ENCODE data around the gene ALDH1A1. TPM values are rescaled to one million over a fixed set of nuclear protein-coding genes. Genes with fewer than 3 reads are reported as not detected.

Gene ALDH1A1
- total and polyA plus RNA-seq, 2 donors (not counting 3 experiments of a cell fraction or from before 2014, with no cell fraction given): 91.1 to 287 TPM

GRCh38 chr9:72991772-72992171 lies 38.9 kb upstream of the ALDH1A1 start:
- Histone ChIP-seq H3K79me2 (ENCODE audit: control insufficient read depth, insufficient read depth, low read length) (no peaks in the 10 kb centered on the region), H3K36me3 (ENCODE audit: control insufficient read depth in 2 of 2, extremely low read depth in 1 of 2, insufficient read depth in 2 of 2, low read length in 2 of 2) (no peaks in the 10 kb centered on the region), H3K9ac (replicated peaks; ENCODE audit: extremely low read depth, insufficient read depth, low read length) (no peak overlapping the region), H3K4me1 (ENCODE audit: control insufficient read depth, extremely low read depth, insufficient read depth, low read length) (peaks cover 34% of the 10 kb centered on the region), H3K9me1 (replicated peaks; ENCODE audit: control insufficient read depth, extremely low read depth, insufficient read depth, low read length) (no peaks in the 10 kb centered on the region), H3K9me3 (replicated peaks; ENCODE audit: control insufficient read depth, insufficient read depth, low read length) (no peaks in the 10 kb centered on the region), H3K4me3 (replicated peaks in 1 of 3; ENCODE audit: insufficient read depth in 1 of 3, low read depth in 1 of 3, low read length in 3 of 3) (no peak overlapping the region), H4K20me1 (replicated peaks; ENCODE audit: control insufficient read depth, extremely low read depth, insufficient read depth, low read length) (no peaks in the 10 kb centered on the region), H2AFZ (ENCODE audit: low read depth, low read length) (no peak overlapping the region), H3K27me3 (ENCODE audit: control insufficient read depth in 2 of 2, insufficient read depth in 2 of 2, low read length in 2 of 2) (no peaks in the 10 kb centered on the region), H3K27ac (ENCODE audit: insufficient read depth, low read depth, low read length) (no peak overlapping the region), H3K4me2 (ENCODE audit: insufficient read depth, low read length) (no peak overlapping the region)
- BruUV-seq (replicated peaks): no TSS peak
- ChIA-PET CTCF (interaction anchor here (1.7 kb wide), 1 partner anchor 20 kb away, joined by 4 read pairs; no protein-coding TSS in a partner anchor), POLR2A (no interaction called here)
- intact Hi-C loops (cut with micrococcal nuclease): no loop called here
- no peak for TF ChIP-seq CTCF (IDR thresholded peaks at IDR 0.05; ENCODE audit: extremely low read depth in 1 of 2, insufficient read depth in 1 of 2, low read depth in 1 of 2, low read length in 2 of 2)
- TF ChIP-seq JUN (IDR thresholded peaks at IDR 0.05; ENCODE audit: borderline replicate concordance, insufficient read depth, insufficient read length, low read depth): no peak
- TF ChIP-seq POLR2AphosphoS5 (IDR thresholded peaks at IDR 0.05; ENCODE audit: insufficient read depth, low read depth, low read length): no peak
- no peak for TF ChIP-seq POLR2A (IDR thresholded peaks at IDR 0.05; ENCODE audit: low read depth, low read length)
- TF ChIP-seq EZH2 (IDR thresholded peaks at IDR 0.05; ENCODE audit: borderline replicate concordance, low read depth, low read length, severe bottlenecking): no peak
- no peak for TF ChIP-seq GATA2 (IDR thresholded peaks at IDR 0.05; ENCODE audit: insufficient read depth, insufficient read length, low read depth, low read length)
- no peak for TF ChIP-seq MAX (IDR thresholded peaks at IDR 0.05; ENCODE audit: insufficient read depth, insufficient read length)
- TF ChIP-seq FOS (IDR thresholded peaks at IDR 0.05; ENCODE audit: borderline replicate concordance, insufficient read depth, low read length): no peak
- TF ChIP-seq MYC (IDR thresholded peaks at IDR 0.05; ENCODE audit: low read depth, low read length): no peak
- dilution Hi-C loops (cut with MboI; ENCODE audit: extremely low pct_ligation_motif_present, low sequenced_read_pairs): no loop called here
- FAIRE-seq (no peak), DNase-seq (ENCODE audit: low read depth, low spot score) (no peak)
